HG02870 (cell line): Measurements from ENCODE around the gene DYRK4.
A peak's percentile ranks its signal among the peaks of the same experiment; 100 is the strongest.

Source experiments
- ATAC-seq: cut with Tn5 transposase; IDR thresholded peaks from one replicate; pipeline ENCODE4 v1.9.1; 2021; ENCODE audit warnings: mild to moderate bottlenecking, moderate library complexity; ENCODE audit not compliant: unreplicated experiment

The DYRK4 gene

GRCh38 chr12:4558171-4558570 lies 3.8 kb upstream of the DYRK4 start:
- ATAC-seq = no peak

- ATAC-seq = no peak
Observed at GRCh38 chr12:4563336-4563735, 1.3 kb downstream of the DYRK4 start.

GRCh38 chr12:4564818-4565217 lies 2.8 kb downstream of the DYRK4 start:
- no peak for ATAC-seq

GRCh38 chr12:4566474-4566873 lies 4.5 kb downstream of the DYRK4 start:
- ATAC-seq = no peak

GRCh38 chr12:4567073-4567881 lies 5.3 kb downstream of the DYRK4 start:
- ATAC-seq = no peak

GRCh38 chr12:4569261-4569660 lies 7.3 kb downstream of the DYRK4 start:
- ATAC-seq = no peak

GRCh38 chr12:4572680-4573079 lies 10.7 kb downstream of the DYRK4 start:
- no peak for ATAC-seq

- no peak for ATAC-seq
Observed at GRCh38 chr12:4579305-4580102, 17.5 kb downstream of the DYRK4 start.

GRCh38 chr12:4580281-4580688 lies 18.3 kb downstream of the DYRK4 start:
- no peak for ATAC-seq

- ATAC-seq = no peak
Observed at GRCh38 chr12:4584281-4584680, 22.3 kb downstream of the DYRK4 start.

- ATAC-seq = no peak
Observed at GRCh38 chr12:4584896-4585295, 22.9 kb downstream of the DYRK4 start.

- ATAC-seq = no peak
Observed at GRCh38 chr12:4586500-4586899, 24.5 kb downstream of the DYRK4 start.

- no peak for ATAC-seq
Observed at GRCh38 chr12:4587108-4587507, 25.1 kb downstream of the DYRK4 start.

- ATAC-seq = no peak
Observed at GRCh38 chr12:4588916-4589315, 26.9 kb downstream of the DYRK4 start.

GRCh38 chr12:4589941-4590340 lies 27.9 kb downstream of the DYRK4 start:
- no peak for ATAC-seq

GRCh38 chr12:4591180-4591687 lies 29.2 kb downstream of the DYRK4 start:
- ATAC-seq = no peak

GRCh38 chr12:4595881-4596280 lies 33.9 kb downstream of the DYRK4 start:
- ATAC-seq = no peak

GRCh38 chr12:4603421-4603820 lies 41.4 kb downstream of the DYRK4 start:
- ATAC-seq = no peak

- no peak for ATAC-seq
Observed at GRCh38 chr12:4603946-4604345, 41.9 kb downstream of the DYRK4 start.

- ATAC-seq = peak; percentile 94
Observed at GRCh38 chr12:4604684-4605193, 42.7 kb downstream of the DYRK4 start.

- ATAC-seq = no peak
Observed at GRCh38 chr12:4607056-4607455, 45.0 kb downstream of the DYRK4 start.

GRCh38 chr12:4609071-4609470 lies 47.1 kb downstream of the DYRK4 start:
- no peak for ATAC-seq
